ENCODE measurements around the gene ANK2.

Gene ANK2

GRCh38 chr4:113080624-113081023 is 31.2 kb downstream of the ANK2 start:
- Histone ChIP-seq H3K4me3 (ENCODE audit: low read depth, low read length) (no peak overlapping the region), H3K27me3 (no peaks in the 10 kb centered on the region), H3K4me1 (peaks cover 29% of the 10 kb centered on the region), H3K36me3 (no peaks in the 10 kb centered on the region), H3K9me3 (no peaks in the 10 kb centered on the region)
- DNase-seq = no peak
- no peak for TF ChIP-seq CTCF (IDR thresholded peaks at IDR 0.05; ENCODE audit: low read depth, low read length)

GRCh38 chr4:113083346-113083745 is 33.9 kb downstream of the ANK2 start:
- H3K4me1 ChIP-seq = peaks cover 31% of the 10 kb centered on the region
- H3K4me3 ChIP-seq (ENCODE audit: low read depth, low read length) = no peak overlapping the region
- no peaks in the 10 kb centered on the region for H3K36me3 ChIP-seq
- no peak for TF ChIP-seq CTCF (IDR thresholded peaks at IDR 0.05; ENCODE audit: low read depth, low read length)
- no peaks in the 10 kb centered on the region for H3K27me3 ChIP-seq
- H3K9me3 ChIP-seq = no peaks in the 10 kb centered on the region
- DNase-seq = peak; percentile 32

- Histone ChIP-seq H3K36me3 (no peaks in the 10 kb centered on the region), H3K9me3 (no peaks in the 10 kb centered on the region), H3K27me3 (no peaks in the 10 kb centered on the region), H3K4me1 (peaks cover 38% of the 10 kb centered on the region), H3K4me3 (ENCODE audit: low read depth, low read length) (no peak overlapping the region)
- no peak for TF ChIP-seq CTCF (IDR thresholded peaks at IDR 0.05; ENCODE audit: low read depth, low read length)
- no peak for DNase-seq
Measured at GRCh38 chr4:113086172-113086695, 36.8 kb downstream of the ANK2 start.

- Histone ChIP-seq H3K4me1 (peaks cover 42% of the 10 kb centered on the region), H3K4me3 (ENCODE audit: low read depth, low read length) (no peak overlapping the region), H3K36me3 (no peaks in the 10 kb centered on the region), H3K27me3 (no peaks in the 10 kb centered on the region), H3K9me3 (no peaks in the 10 kb centered on the region)
- DNase-seq = no peak
- TF ChIP-seq CTCF (IDR thresholded peaks at IDR 0.05; ENCODE audit: low read depth, low read length) = no peak
Measured at GRCh38 chr4:113088050-113088449, 38.6 kb downstream of the ANK2 start.

- H3K4me1 ChIP-seq = peaks cover 30% of the 10 kb centered on the region
- H3K27me3 ChIP-seq = no peaks in the 10 kb centered on the region
- no peak for DNase-seq
- no peak for TF ChIP-seq CTCF (IDR thresholded peaks at IDR 0.05; ENCODE audit: low read depth, low read length)
- H3K4me3 ChIP-seq (ENCODE audit: low read depth, low read length) = no peak overlapping the region
- no peaks in the 10 kb centered on the region for H3K36me3 ChIP-seq
- H3K9me3 ChIP-seq = no peaks in the 10 kb centered on the region
Measured at GRCh38 chr4:113090954-113091353, 41.5 kb downstream of the ANK2 start.

GRCh38 chr4:113094331-113094730 is 44.9 kb downstream of the ANK2 start:
- TF ChIP-seq CTCF (IDR thresholded peaks at IDR 0.05; ENCODE audit: low read depth, low read length) = no peak
- Histone ChIP-seq H3K36me3 (no peaks in the 10 kb centered on the region), H3K4me3 (ENCODE audit: low read depth, low read length) (peak overlapping the region; percentile 17; the same call in 1 of the 2 replicates), H3K9me3 (no peaks in the 10 kb centered on the region), H3K27me3 (no peaks in the 10 kb centered on the region), H3K4me1 (peaks cover 20% of the 10 kb centered on the region)
- DNase-seq = peak; percentile 25

Data from BE2C (cell line).